ENCODE results near the gene SIX4.

The SIX4 gene

GRCh38 chr14:60757567-60758002 is 33.4 kb upstream of the SIX4 start:
- H3K4me3 ChIP-seq (ENCODE audit: low read depth, low read length): no peak overlapping the region
- TF ChIP-seq CTCF (IDR thresholded peaks at IDR 0.05; ENCODE audit: low read depth, low read length): no peak

GRCh38 chr14:60756847-60757246 is 32.7 kb upstream of the SIX4 start:
- 0 out of 2 replicates have a peak overlapping the region, but pooled peaks have one; percentile 9 for H3K4me3 ChIP-seq (ENCODE audit: low read depth, low read length)
- no peak for TF ChIP-seq CTCF (IDR thresholded peaks at IDR 0.05; ENCODE audit: low read depth, low read length)

- TF ChIP-seq CTCF (IDR thresholded peaks at IDR 0.05; ENCODE audit: low read depth, low read length): no peak
- H3K4me3 ChIP-seq (ENCODE audit: low read depth, low read length): no peak overlapping the region
Measured at GRCh38 chr14:60753264-60754119, 29.3 kb upstream of the SIX4 start.

- H3K4me3 ChIP-seq (ENCODE audit: low read depth, low read length): no peak overlapping the region
- TF ChIP-seq CTCF (IDR thresholded peaks at IDR 0.05; ENCODE audit: low read depth, low read length): no peak
Measured at GRCh38 chr14:60744566-60744965, 20.4 kb upstream of the SIX4 start.

GRCh38 chr14:60738843-60739508 is 14.8 kb upstream of the SIX4 start:
- no peak for TF ChIP-seq CTCF (IDR thresholded peaks at IDR 0.05; ENCODE audit: low read depth, low read length)
- no peak overlapping the region for H3K4me3 ChIP-seq (ENCODE audit: low read depth, low read length)

- no peak for TF ChIP-seq CTCF (IDR thresholded peaks at IDR 0.05; ENCODE audit: low read depth, low read length)
- H3K4me3 ChIP-seq (ENCODE audit: low read depth, low read length): peak overlapping the region; percentile 98
Measured at GRCh38 chr14:60736494-60736893, 12.3 kb upstream of the SIX4 start.

GRCh38 chr14:60735416-60735815 is 11.3 kb upstream of the SIX4 start:
- H3K4me3 ChIP-seq (ENCODE audit: low read depth, low read length): peak overlapping the region; percentile 98
- TF ChIP-seq CTCF (IDR thresholded peaks at IDR 0.05; ENCODE audit: low read depth, low read length): no peak
